ENCODE data around the gene HKDC1.
"Not testable (repeated sequence)": the region's sequence is repeated elsewhere in the genome, so short reads cannot be mapped to it uniquely, and the experiment has no call there.

Gene HKDC1
- total RNA-seq, result 4.1 to 9.7 reads per million in 2 donors

- DNase-seq, result no peak
Observed at GRCh38 chr10:69220041-69220451, at the start of gene HKDC1. Gene HKDC1 (plus strand): TSS chr10:69220332. CDS start chr10:69220436, 104 bp downstream.

GRCh38 chr10:69172241-69172982 is 47.7 kb upstream of the HKDC1 start:
- DNase-seq, result no peak

- DNase-seq, result not testable (repeated sequence)
Observed at GRCh38 chr10:69175326-69175725, 44.8 kb upstream of the HKDC1 start.

GRCh38 chr10:69176823-69177222 is 43.3 kb upstream of the HKDC1 start:
- no peak for DNase-seq

GRCh38 chr10:69179089-69179742 is 40.9 kb upstream of the HKDC1 start:
- DNase-seq, result peak in 2 of 5 experiments; percentile 35 to 78

GRCh38 chr10:69179743-69180524 is 40.2 kb upstream of the HKDC1 start, which contains the start of gene SUPV3L1:
Gene SUPV3L1 (plus strand): TSS chr10:69180234. CDS start chr10:69180292, 58 bp downstream.
- DNase-seq, result peak; percentile 56 to 97 (median 78)

- DNase-seq, result peak in 4 of 5 experiments; percentile 7 to 26 (median 16)
Observed at GRCh38 chr10:69180525-69181204, 39.5 kb upstream of the HKDC1 start.

GRCh38 chr10:69181433-69181832 is 38.7 kb upstream of the HKDC1 start:
- DNase-seq, result no peak

- no peak for DNase-seq
Observed at GRCh38 chr10:69182005-69182404, 38.1 kb upstream of the HKDC1 start.

- no peak for DNase-seq
Observed at GRCh38 chr10:69186524-69186923, 33.6 kb upstream of the HKDC1 start.

- no peak for DNase-seq
Observed at GRCh38 chr10:69201045-69201444, 19.1 kb upstream of the HKDC1 start.

- DNase-seq, result peak in 2 of 5 experiments; percentile 27 to 59
Observed at GRCh38 chr10:69202332-69202731, 17.8 kb upstream of the HKDC1 start.

GRCh38 chr10:69208761-69209160 is 11.4 kb upstream of the HKDC1 start:
- DNase-seq, result no peak

GRCh38 chr10:69209787-69210484 is 10.2 kb upstream of the HKDC1 start:
- no peak for DNase-seq

- no peak for DNase-seq
Observed at GRCh38 chr10:69211104-69211503, 9.0 kb upstream of the HKDC1 start.

GRCh38 chr10:69211524-69211923 is 8.6 kb upstream of the HKDC1 start:
- DNase-seq, result no peak

- DNase-seq, result no peak
Observed at GRCh38 chr10:69213591-69214311, 6.4 kb upstream of the HKDC1 start.

GRCh38 chr10:69214666-69215131 is 5.4 kb upstream of the HKDC1 start:
- DNase-seq, result no peak

GRCh38 chr10:69215405-69216171 is 4.5 kb upstream of the HKDC1 start:
- peak in 2 of 5 experiments; percentile 13 to 36 for DNase-seq

- no peak for DNase-seq
Observed at GRCh38 chr10:69216577-69217118, 3.5 kb upstream of the HKDC1 start.
